ENCODE results near the gene MYL3.

Gene MYL3

GRCh38 chr3:46861605-46862368 lies 1.5 kb downstream of the MYL3 start:
- Mint-ChIP-seq H3K4me3 (no peak overlapping the region), H3K36me3 (no peaks in the 10 kb centered on the region), H3K27me3 (peaks cover 37% of the 10 kb centered on the region), H3K4me1 (no peaks in the 10 kb centered on the region), H3K9me3 (no peaks in the 10 kb centered on the region), H3K27ac (no peak overlapping the region)
- CTCF ChIA-PET = interaction anchor here (1.8 kb wide), 1 partner anchor 33 kb away, joined by 4 read pairs; no protein-coding TSS in a partner anchor
- DNase-seq = no peak

GRCh38 chr3:46860810-46861604 lies 2.2 kb downstream of the MYL3 start:
- Mint-ChIP-seq H3K36me3 (no peaks in the 10 kb centered on the region), H3K27ac (no peak overlapping the region), H3K9me3 (no peaks in the 10 kb centered on the region), H3K27me3 (peaks cover 43% of the 10 kb centered on the region), H3K4me3 (no peak overlapping the region), H3K4me1 (no peaks in the 10 kb centered on the region)
- DNase-seq = peak; percentile 19
- CTCF ChIA-PET = no interaction called here

GRCh38 chr3:46860017-46860809 lies 3.0 kb downstream of the MYL3 start:
- Mint-ChIP-seq H3K27me3 (peaks cover 42% of the 10 kb centered on the region), H3K9me3 (no peaks in the 10 kb centered on the region), H3K27ac (no peak overlapping the region), H3K36me3 (no peaks in the 10 kb centered on the region), H3K4me3 (no peak overlapping the region), H3K4me1 (no peaks in the 10 kb centered on the region)
- CTCF ChIA-PET = interaction anchor here (0.6 to 1.6 kb wide), 9 partner anchors 9 to 230 kb away, joined by 3 to 5 read pairs (median 4); partner anchors contain the start of gene PTH1R
- peak; percentile 52 for DNase-seq

- no peak for DNase-seq
- Mint-ChIP-seq H3K36me3 (no peaks in the 10 kb centered on the region), H3K4me1 (no peaks in the 10 kb centered on the region), H3K4me3 (no peak overlapping the region), H3K27ac (no peak overlapping the region), H3K9me3 (no peaks in the 10 kb centered on the region), H3K27me3 (peaks cover 41% of the 10 kb centered on the region)
- CTCF ChIA-PET = interaction anchor here (0.6 to 1.6 kb wide), 9 partner anchors 9 to 229 kb away, joined by 3 to 5 read pairs (median 4); partner anchors contain the start of gene PTH1R
These were observed 4.1 kb downstream of the MYL3 start for GRCh38 chr3:46859001-46859710.

- DNase-seq = no peak
- CTCF ChIA-PET = interaction anchor here (1.6 kb wide), 1 partner anchor 19 kb away, joined by 3 read pairs; the partner anchor contains the start of gene PTH1R
- no peak overlapping the region for H3K27ac Mint-ChIP-seq
- H3K4me1 Mint-ChIP-seq = no peaks in the 10 kb centered on the region
- H3K36me3 Mint-ChIP-seq = no peaks in the 10 kb centered on the region
- H3K9me3 Mint-ChIP-seq = no peaks in the 10 kb centered on the region
- H3K27me3 Mint-ChIP-seq = peaks cover 46% of the 10 kb centered on the region
- H3K4me3 Mint-ChIP-seq = no peak overlapping the region
These were observed 4.8 kb downstream of the MYL3 start for GRCh38 chr3:46858456-46858855.

- peaks cover 41% of the 10 kb centered on the region for H3K27me3 Mint-ChIP-seq
These were observed 5.5 kb downstream of the MYL3 start for GRCh38 chr3:46857485-46858341.

GRCh38 chr3:46856576-46857471 lies 6.4 kb downstream of the MYL3 start:
- CTCF ChIA-PET = no interaction called here
- no peak for DNase-seq
- no peaks in the 10 kb centered on the region for H3K9me3 Mint-ChIP-seq
- H3K4me3 Mint-ChIP-seq = no peak overlapping the region
- no peaks in the 10 kb centered on the region for H3K4me1 Mint-ChIP-seq
- no peaks in the 10 kb centered on the region for H3K36me3 Mint-ChIP-seq
- peaks cover 41% of the 10 kb centered on the region for H3K27me3 Mint-ChIP-seq
- no peak overlapping the region for H3K27ac Mint-ChIP-seq

More at GRCh38 chr3:46857485-46858341, 5.5 kb downstream of the MYL3 start:
- no peaks in the 10 kb centered on the region for H3K36me3 Mint-ChIP-seq
- H3K27ac Mint-ChIP-seq = peak overlapping the region; percentile 56
- no peak for DNase-seq
- no peaks in the 10 kb centered on the region for H3K4me1 Mint-ChIP-seq
- CTCF ChIA-PET = no interaction called here
- no peaks in the 10 kb centered on the region for H3K9me3 Mint-ChIP-seq
- no peak overlapping the region for H3K4me3 Mint-ChIP-seq

GRCh38 chr3:46854555-46854991 lies 8.7 kb downstream of the MYL3 start:
- Mint-ChIP-seq H3K9me3 (no peaks in the 10 kb centered on the region), H3K27ac (no peak overlapping the region), H3K4me1 (no peaks in the 10 kb centered on the region), H3K36me3 (no peaks in the 10 kb centered on the region), H3K27me3 (peaks cover 48% of the 10 kb centered on the region), H3K4me3 (no peak overlapping the region)
- CTCF ChIA-PET = no interaction called here
- DNase-seq = no peak

- Mint-ChIP-seq H3K27me3 (peaks cover 48% of the 10 kb centered on the region), H3K9me3 (no peaks in the 10 kb centered on the region), H3K4me1 (no peaks in the 10 kb centered on the region), H3K4me3 (no peak overlapping the region), H3K27ac (no peak overlapping the region), H3K36me3 (no peaks in the 10 kb centered on the region)
- DNase-seq = no peak
- CTCF ChIA-PET = no interaction called here
These were observed 9.5 kb downstream of the MYL3 start for GRCh38 chr3:46853441-46854415.

GRCh38 chr3:46852839-46853355 lies 10.3 kb downstream of the MYL3 start:
- CTCF ChIA-PET = no interaction called here
- Mint-ChIP-seq H3K27ac (no peak overlapping the region), H3K9me3 (no peaks in the 10 kb centered on the region), H3K4me1 (no peaks in the 10 kb centered on the region), H3K4me3 (no peak overlapping the region), H3K27me3 (peaks cover 40% of the 10 kb centered on the region), H3K36me3 (no peaks in the 10 kb centered on the region)
- DNase-seq = peak; percentile 17

- no peak for DNase-seq
- CTCF ChIA-PET = no interaction called here
- H3K27ac Mint-ChIP-seq = no peak overlapping the region
These were observed 10.9 kb downstream of the MYL3 start for GRCh38 chr3:46852334-46852720.

More at GRCh38 chr3:46852334-46852720, 10.9 kb downstream of the MYL3 start:
- Mint-ChIP-seq H3K36me3 (no peaks in the 10 kb centered on the region), H3K4me3 (no peak overlapping the region), H3K27me3 (peaks cover 35% of the 10 kb centered on the region), H3K4me1 (no peaks in the 10 kb centered on the region), H3K9me3 (no peaks in the 10 kb centered on the region)
